ENCODE results near the gene KRTAP5-10.

- TF ChIP-seq POLR2A (IDR thresholded peaks at IDR 0.05) (no peak), CTCF (IDR thresholded peaks at IDR 0.05) (no peak)
These were observed 22.2 kb upstream of the KRTAP5-10 start for GRCh38 chr11:71542879-71543777.
